ENCODE data around the gene PTPRG. TPM values are rescaled to one million over a fixed set of nuclear protein-coding genes. Genes with fewer than 3 reads are reported as not detected.
"Not testable (repeated sequence)": the region's sequence is repeated elsewhere in the genome, so short reads cannot be mapped to it uniquely, and the experiment has no call there.

PTPRG gene
- total RNA-seq, 4 donors from 2014 or later = 8.4 to 37.3 (median 14.9) TPM

GRCh38 chr3:61707492-61707891, 146.1 kb downstream of the PTPRG start:
- 94 to 97% methylated on average over 1 of the region's 1 CpG for WGBS, 2 donors
- DNase-seq (ENCODE audit: low spot score in 2 of 2) = no peak
- no peak overlapping the region for H3K4me3 ChIP-seq (ENCODE audit: low read depth, poor library complexity, severe bottlenecking)
- no peak for TF ChIP-seq POLR2A (IDR thresholded peaks at IDR 0.05)
- TF ChIP-seq, protein P1, sequence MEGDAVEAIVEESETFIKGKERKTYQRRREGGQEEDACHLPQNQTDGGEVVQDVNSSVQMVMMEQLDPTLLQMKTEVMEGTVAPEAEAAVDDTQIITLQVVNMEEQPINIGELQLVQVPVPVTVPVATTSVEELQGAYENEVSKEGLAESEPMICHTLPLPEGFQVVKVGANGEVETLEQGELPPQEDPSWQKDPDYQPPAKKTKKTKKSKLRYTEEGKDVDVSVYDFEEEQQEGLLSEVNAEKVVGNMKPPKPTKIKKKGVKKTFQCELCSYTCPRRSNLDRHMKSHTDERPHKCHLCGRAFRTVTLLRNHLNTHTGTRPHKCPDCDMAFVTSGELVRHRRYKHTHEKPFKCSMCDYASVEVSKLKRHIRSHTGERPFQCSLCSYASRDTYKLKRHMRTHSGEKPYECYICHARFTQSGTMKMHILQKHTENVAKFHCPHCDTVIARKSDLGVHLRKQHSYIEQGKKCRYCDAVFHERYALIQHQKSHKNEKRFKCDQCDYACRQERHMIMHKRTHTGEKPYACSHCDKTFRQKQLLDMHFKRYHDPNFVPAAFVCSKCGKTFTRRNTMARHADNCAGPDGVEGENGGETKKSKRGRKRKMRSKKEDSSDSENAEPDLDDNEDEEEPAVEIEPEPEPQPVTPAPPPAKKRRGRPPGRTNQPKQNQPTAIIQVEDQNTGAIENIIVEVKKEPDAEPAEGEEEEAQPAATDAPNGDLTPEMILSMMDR (IDR thresholded peaks at IDR 0.05) = no peak
- intact Hi-C loops (cut with DNase I; ENCODE audit: low total_unique reads) = no loop called here

GRCh38 chr3:61710920-61711319, 149.5 kb downstream of the PTPRG start:
- intact Hi-C loops (cut with DNase I; ENCODE audit: low total_unique reads); H3K4me3 ChIP-seq (ENCODE audit: low read depth, poor library complexity, severe bottlenecking); DNase-seq (ENCODE audit: low spot score in 2 of 2): not testable (repeated sequence)
- 93 to 96% methylated on average over 3 of the region's 3 CpGs for WGBS, 2 donors

GRCh38 chr3:61714225-61714624, 152.9 kb downstream of the PTPRG start:
- intact Hi-C loops (cut with DNase I; ENCODE audit: low total_unique reads) = no loop called here
- 96 to 97% methylated on average over 4 of the region's 4 CpGs for WGBS, 2 donors

DNA sequence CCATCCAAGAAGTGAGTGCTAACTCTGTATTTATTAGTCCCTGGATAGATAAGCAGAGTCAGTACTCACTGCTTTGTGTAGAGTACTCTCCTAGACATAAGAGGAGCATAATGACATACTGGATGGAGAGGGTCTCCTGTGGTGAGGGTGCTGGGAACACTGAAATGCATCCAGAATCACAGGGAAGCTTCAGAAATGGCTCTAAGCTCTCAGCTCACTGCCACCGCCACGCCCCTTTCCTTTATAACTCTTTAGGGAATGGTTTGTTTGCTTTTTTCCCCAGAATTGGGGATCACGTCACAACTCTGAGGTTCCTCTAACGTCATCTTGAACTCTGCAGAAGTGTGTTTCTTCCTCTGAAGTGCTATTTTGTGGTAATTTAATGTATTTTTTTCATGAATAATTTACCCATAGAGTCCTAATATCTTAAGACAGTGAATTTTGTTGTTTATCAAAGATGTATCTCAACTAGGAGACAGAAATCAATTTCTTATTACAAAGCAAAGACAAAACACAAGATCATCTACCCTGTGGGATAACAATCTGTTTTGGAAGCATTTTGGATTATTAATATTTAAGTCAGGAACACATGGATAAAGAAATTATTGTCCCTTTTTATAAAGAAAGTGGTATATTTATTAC, 154.6 kb downstream of the PTPRG start:
- no peak for TF ChIP-seq POLR2A (IDR thresholded peaks at IDR 0.05)
- TF ChIP-seq, protein P1 (IDR thresholded peaks at IDR 0.05) = no peak
- intact Hi-C loops (cut with DNase I; ENCODE audit: low total_unique reads) = no loop called here
- no peak for DNase-seq (ENCODE audit: low spot score in 2 of 2)
- 77 to 79% methylated on average over 4 of the region's 4 CpGs for WGBS, 2 donors
- H3K4me3 ChIP-seq (ENCODE audit: low read depth, poor library complexity, severe bottlenecking) = no peak overlapping the region

More at GRCh38 chr3:61714225-61714624, 152.9 kb downstream of the PTPRG start:
- H3K4me3 ChIP-seq (ENCODE audit: low read depth, poor library complexity, severe bottlenecking) = no peak overlapping the region
- TF ChIP-seq, protein P1 (IDR thresholded peaks at IDR 0.05) = no peak
- no peak for TF ChIP-seq POLR2A (IDR thresholded peaks at IDR 0.05)
- no peak for DNase-seq (ENCODE audit: low spot score in 2 of 2)

GRCh38 chr3:61716693-61717092, 155.3 kb downstream of the PTPRG start:
- intact Hi-C loops (cut with DNase I; ENCODE audit: low total_unique reads); H3K4me3 ChIP-seq (ENCODE audit: low read depth, poor library complexity, severe bottlenecking); DNase-seq (ENCODE audit: low spot score in 2 of 2): not testable (repeated sequence)
- 84 to 85% methylated on average over 8 of the region's 8 CpGs for WGBS, 2 donors

DNA sequence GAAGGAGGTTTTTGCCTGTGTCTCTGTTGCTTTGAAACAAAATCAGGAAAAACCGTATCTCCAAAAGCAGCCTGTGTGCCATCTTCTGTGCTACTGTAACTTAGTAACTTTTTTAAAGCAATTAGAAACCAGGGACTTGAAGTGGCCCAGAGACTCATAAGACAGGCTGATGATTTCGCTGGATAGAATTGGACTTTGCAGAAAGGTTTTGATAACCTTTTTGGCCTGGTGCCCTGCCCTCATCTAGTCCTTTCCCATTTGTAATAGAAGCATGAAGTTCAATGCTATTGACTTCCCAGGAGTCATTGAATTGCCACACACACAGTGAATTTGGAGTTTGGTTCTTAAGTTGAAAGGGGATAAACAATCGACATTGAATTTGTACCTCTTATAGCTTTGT, 157.2 kb downstream of the PTPRG start:
- no peak for TF ChIP-seq POLR2A (IDR thresholded peaks at IDR 0.05)
- TF ChIP-seq, protein P1 (IDR thresholded peaks at IDR 0.05) = no peak
- WGBS, 2 donors = 89 to 92% methylated on average over 3 of the region's 3 CpGs
- no peak for DNase-seq (ENCODE audit: low spot score in 2 of 2)
- intact Hi-C loops (cut with DNase I; ENCODE audit: low total_unique reads) = no loop called here
- H3K4me3 ChIP-seq (ENCODE audit: low read depth, poor library complexity, severe bottlenecking) = no peak overlapping the region
